H9 (cell line): ENCODE measurements around the gene RRP36. TPM values are rescaled to one million over a fixed set of nuclear protein-coding genes. Genes with fewer than 3 reads are reported as not detected.

Experiments
- DNase-seq: peaks from one replicate; pipeline ENCODE4 v3.0.0-alpha.2; 2017
- H2AFZ ChIP-seq: one replicate; pipeline ENCODE4 v1.6.1; 2013; ENCODE audit warnings: mild to moderate bottlenecking, low read length, control low read depth, moderate library complexity
- H2AK5ac ChIP-seq: 2 replicates; pipeline ENCODE4 v1.6.1; 2013; ENCODE audit warnings: low read length, control low read depth, mixed read lengths; ENCODE audit not compliant: insufficient read length
- H2BK120ac ChIP-seq: one replicate; pipeline ENCODE4 v1.6.1; 2013; ENCODE audit warnings: low read depth, mild to moderate bottlenecking, low read length, control low read depth, inconsistent platforms; ENCODE audit not compliant: poor library complexity, severe bottlenecking
- H2BK12ac ChIP-seq: 2 replicates; pipeline ENCODE4 v1.6.1; 2013; ENCODE audit warnings: low read length, control low read depth, mixed read lengths, low read depth; ENCODE audit not compliant: insufficient read length
- H2BK15ac ChIP-seq: 2 replicates; pipeline ENCODE4 v1.6.1; 2013; ENCODE audit warnings: low read depth, low read length, control low read depth
- H2BK20ac ChIP-seq: one replicate; pipeline ENCODE4 v1.6.1; 2013; ENCODE audit warnings: low read depth, mild to moderate bottlenecking, low read length, control low read depth, inconsistent platforms; ENCODE audit not compliant: poor library complexity, severe bottlenecking
- H2BK5ac ChIP-seq: 2 replicates; pipeline ENCODE4 v1.6.1; 2013; ENCODE audit warnings: low read length, control low read depth, mixed read lengths; ENCODE audit not compliant: insufficient read length
- H3K14ac ChIP-seq: 2 replicates; pipeline ENCODE4 v1.6.1; 2013; ENCODE audit warnings: low read length, control low read depth; ENCODE audit not compliant: insufficient read depth
- H3K18ac ChIP-seq: 2 replicates; pipeline ENCODE4 v1.6.1; 2013; ENCODE audit warnings: low read depth, mild to moderate bottlenecking, mixed read lengths, low read length, control low read depth; ENCODE audit not compliant: insufficient read length
- H3K23ac ChIP-seq: 2 replicates; pipeline ENCODE4 v1.6.1; 2013; ENCODE audit warnings: low read length, control low read depth, mixed read lengths, low read depth; ENCODE audit not compliant: insufficient read length
- H3K23me2 ChIP-seq: 2 replicates; pipeline ENCODE4 v1.6.1; 2013; ENCODE audit warnings: low read depth, mild to moderate bottlenecking, mixed read lengths, low read length, control low read depth; ENCODE audit not compliant: insufficient read length, poor library complexity, severe bottlenecking
- H3K27ac ChIP-seq: 2 replicates; pipeline ENCODE4 v1.5.1; 2013; ENCODE audit warnings: low read length, control low read depth, mixed read lengths, low read depth; ENCODE audit not compliant: insufficient read length
- H3K27me3 ChIP-seq: 2 replicates; pipeline ENCODE4 v1.6.1; 2013; ENCODE audit warnings: low read length, control low read depth, inconsistent platforms; ENCODE audit not compliant: insufficient read depth
- H3K4ac ChIP-seq: 2 replicates; pipeline ENCODE4 v1.6.1; 2013; ENCODE audit warnings: low read depth, mild to moderate bottlenecking, control low read depth, inconsistent platforms, low read length, moderate library complexity
- H3K4me1 ChIP-seq: 2 replicates; pipeline ENCODE4 v1.6.1; 2013; ENCODE audit warnings: low read length, control low read depth, inconsistent platforms; ENCODE audit not compliant: insufficient read depth
- H3K4me2 ChIP-seq: 2 replicates; pipeline ENCODE4 v1.6.1; 2013; ENCODE audit warnings: low read length, control low read depth, mixed read lengths; ENCODE audit not compliant: insufficient read length, insufficient read depth
- H3K56ac ChIP-seq: 2 replicates; pipeline ENCODE4 v1.6.1; 2013; ENCODE audit warnings: low read depth, mild to moderate bottlenecking, mixed read lengths, low read length, control low read depth; ENCODE audit not compliant: insufficient read length
- H3K79me1 ChIP-seq: 2 replicates; pipeline ENCODE4 v1.6.1; 2013; ENCODE audit warnings: low read depth, mild to moderate bottlenecking, moderate library complexity, low read length, control low read depth, inconsistent platforms; ENCODE audit not compliant: insufficient read depth, poor library complexity, severe bottlenecking
- H3K79me2 ChIP-seq: 2 replicates; pipeline ENCODE4 v1.6.1; 2013; ENCODE audit warnings: low read length, control low read depth, inconsistent platforms; ENCODE audit not compliant: insufficient read depth
- H3K9ac ChIP-seq: 2 replicates; pipeline ENCODE4 v1.6.1; 2013; ENCODE audit warnings: low read length, control low read depth, mixed read lengths; ENCODE audit not compliant: insufficient read length; ENCODE audit errors: extremely low read depth
- H3K9me3 ChIP-seq: one replicate; pipeline ENCODE4 v1.6.1; 2013; ENCODE audit warnings: low read depth, low read length, inconsistent platforms; ENCODE audit not compliant: control insufficient read depth
- H3T11ph ChIP-seq: one replicate; pipeline ENCODE4 v1.6.1; 2013; ENCODE audit warnings: mild to moderate bottlenecking, low read length, control low read depth, inconsistent platforms
- H4K20me1 ChIP-seq: one replicate; pipeline ENCODE4 v1.6.1; 2013; ENCODE audit not compliant: control insufficient read depth, insufficient read length, insufficient read depth
- H4K5ac ChIP-seq: 2 replicates; pipeline ENCODE4 v1.6.1; 2013; ENCODE audit warnings: low read depth, mild to moderate bottlenecking, mixed read lengths, low read length, control low read depth; ENCODE audit not compliant: insufficient read length
- H4K8ac ChIP-seq: replicated peaks from 2 replicates; pipeline ENCODE4 v1.6.1; 2013; ENCODE audit warnings: low read length, control low read depth, mixed read lengths, low read depth; ENCODE audit not compliant: insufficient read length
- H4K91ac ChIP-seq: 2 replicates; pipeline ENCODE4 v1.6.1; 2013; ENCODE audit warnings: low read depth, mild to moderate bottlenecking, moderate library complexity, mixed read lengths, low read length, control low read depth; ENCODE audit not compliant: insufficient read length
- H3K27ac Mint-ChIP-seq, 3 experiments: 2 replicates in 2 of 3; 3 replicates in 1 of 3; pipeline ENCODE4 v1.8.0; 2020 to 2021; ENCODE audit warnings: mixed read lengths in 3 of 3, mild to moderate bottlenecking in 1 of 3, moderate library complexity in 1 of 3
- H3K27me3 Mint-ChIP-seq: 2 replicates; pipeline ENCODE4 v1.8.0; 2021; ENCODE audit warnings: low read depth, mild to moderate bottlenecking, moderate library complexity, mixed read lengths
- H3K36me3 Mint-ChIP-seq, 3 experiments: 2 replicates in 2 of 3; 3 replicates in 1 of 3; pipeline ENCODE4 v1.8.0; 2020 to 2021; ENCODE audit warnings: low read depth in 3 of 3, mixed read lengths in 3 of 3; ENCODE audit not compliant: insufficient read depth in 1 of 3
- H3K4me1 Mint-ChIP-seq, 2 experiments: 2 replicates each; pipeline ENCODE4 v1.8.0; 2020; ENCODE audit warnings: mixed read lengths in 2 of 2
- H3K4me3 Mint-ChIP-seq, 2 experiments: 2 replicates in 1 of 2; 3 replicates in 1 of 2; pipeline ENCODE4 v1.8.0; 2020 to 2021; ENCODE audit warnings: mild to moderate bottlenecking in 2 of 2, mixed read lengths in 2 of 2, moderate library complexity in 1 of 2
- H3K9me3 Mint-ChIP-seq, 2 experiments: 2 replicates in 1 of 2; 3 replicates in 1 of 2; pipeline ENCODE4 v1.8.0; 2020; ENCODE audit warnings: mild to moderate bottlenecking in 2 of 2, mixed read lengths in 2 of 2, moderate library complexity in 1 of 2
- CTCF ChIP-seq: fragments of 200-600 bp; sonication (generic); conservative IDR thresholded peaks from 3 replicates; pipeline ENCODE4 v1.8.0; 2021; ENCODE audit warnings: antibody characterized with exemption, mild to moderate bottlenecking
- WGBS: extraction: QIAGEN DNeasy Blood & Tissue Kit; methylation state at CpG from one replicate; pipeline ENCODE4 v1.1.7; 2013; ENCODE audit warnings: missing lambda C conversion rate, low lambda C conversion rate, mixed read lengths; ENCODE audit not compliant: insufficient read length; ENCODE audit errors: extremely low coverage; 5-methylcytosine and 5-hydroxymethylcytosine counted together
- total RNA-seq: library from RNA; stranded (reverse); gene quantifications from 2 replicates; pipeline ENCODE4 v1.2.1, GENCODE V29; 2021

Gene RRP36
- total RNA-seq, 1 experiment from 2014 or later: 117 TPM

- H4K91ac ChIP-seq: no peak overlapping the region
- no peak overlapping the region for H3K9ac ChIP-seq
- 0 out of 2 replicates have a peak, but pooled peaks cover 4% of the 10 kb centered on the region for H3K4me1 ChIP-seq
- H3K4ac ChIP-seq: no peak overlapping the region
- peaks cover 17 to 22% of the 10 kb centered on the region in 2 experiments for H3K4me1 Mint-ChIP-seq
- H3K18ac ChIP-seq: no peak overlapping the region
- H3T11ph ChIP-seq: no peak overlapping the region
- peak overlapping the region; percentile 93 to 96 for H3K4me3 Mint-ChIP-seq
- H4K8ac ChIP-seq: no peak overlapping the region
- no peaks in the 10 kb centered on the region for H4K20me1 ChIP-seq
- no peak overlapping the region for H2BK20ac ChIP-seq
- H4K5ac ChIP-seq: no peak overlapping the region
- H2BK12ac ChIP-seq: no peak overlapping the region
- H3K4me2 ChIP-seq: peak overlapping the region; percentile 74
- H3K27me3 ChIP-seq: no peaks in the 10 kb centered on the region
- no peak for TF ChIP-seq CTCF
- no peak overlapping the region for H2BK15ac ChIP-seq
- peak overlapping the region in 2 of 3 experiments; percentile 29 to 80; a peak in 2 of 7 replicates for H3K27ac Mint-ChIP-seq
- H3K23ac ChIP-seq: no peak overlapping the region
- H3K23me2 ChIP-seq: no peaks in the 10 kb centered on the region
- H3K79me1 ChIP-seq: peaks cover 3% of the 10 kb centered on the region
- no peak overlapping the region for H2BK5ac ChIP-seq
- WGBS: no CpG with 5 or more reads among the region's 12 CpGs
- H2AK5ac ChIP-seq: no peak overlapping the region
- no peak overlapping the region for H3K14ac ChIP-seq
- H3K79me2 ChIP-seq: peaks cover 10% of the 10 kb centered on the region; the same call in 1 of the 2 replicates
- H3K9me3 ChIP-seq: no peaks in the 10 kb centered on the region
- H3K9me3 Mint-ChIP-seq: no peaks in the 10 kb centered on the region
- no peak for DNase-seq
- no peak overlapping the region for H2BK120ac ChIP-seq
- no peaks in the 10 kb centered on the region for H3K27me3 Mint-ChIP-seq
- no peak overlapping the region for H3K27ac ChIP-seq
- H3K56ac ChIP-seq: no peak overlapping the region
- peaks cover 10 to 33% (median 17%) of the 10 kb centered on the region in 3 experiments; a peak in 6 of 7 replicates for H3K36me3 Mint-ChIP-seq
- no peak overlapping the region for H2AFZ ChIP-seq
Observed at GRCh38 chr6:43060755-43061633, 39.6 kb downstream of the RRP36 start.
